ENCODE data around the gene KLF9. TPM values are rescaled to one million over a fixed set of nuclear protein-coding genes. Genes with fewer than 3 reads are reported as not detected.

The KLF9 gene
- total and polyA plus RNA-seq, 2 donors (not counting 3 experiments of a cell fraction or from before 2014, with no cell fraction given): 7.3 to 17.2 TPM

DNA sequence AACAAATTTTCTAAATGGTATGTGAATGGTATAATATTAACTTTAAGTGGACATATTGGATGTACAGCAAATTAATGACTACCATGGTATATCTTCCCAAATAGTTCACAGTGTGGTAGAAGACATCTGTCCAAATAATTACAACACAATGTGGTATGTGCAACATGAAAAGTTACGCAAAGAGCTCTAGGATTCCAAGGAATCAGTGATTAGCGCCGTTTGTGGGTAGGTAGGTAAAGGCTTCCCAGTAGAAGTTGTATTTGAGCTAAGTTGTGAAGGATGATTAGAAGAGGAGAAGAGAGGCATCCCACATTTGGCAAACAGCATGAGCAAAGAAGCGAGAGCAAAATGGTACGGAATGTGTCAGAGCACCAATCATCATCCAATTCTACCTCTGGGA lies 14.3 kb upstream of the KLF9 start:
- Histone ChIP-seq H3K9me1 (replicated peaks; ENCODE audit: control insufficient read depth, extremely low read depth, insufficient read depth, low read length) (no peaks in the 10 kb centered on the region), H3K27ac (ENCODE audit: insufficient read depth, low read depth, low read length) (no peak overlapping the region), H3K4me3 (replicated peaks in 1 of 3; ENCODE audit: insufficient read depth in 1 of 3, low read depth in 1 of 3, low read length in 3 of 3) (no peak overlapping the region), H3K9ac (replicated peaks; ENCODE audit: extremely low read depth, insufficient read depth, low read length) (no peak overlapping the region), H2AFZ (ENCODE audit: low read depth, low read length) (no peak overlapping the region), H3K4me1 (ENCODE audit: control insufficient read depth, extremely low read depth, insufficient read depth, low read length) (no peaks in the 10 kb centered on the region), H4K20me1 (replicated peaks; ENCODE audit: control insufficient read depth, extremely low read depth, insufficient read depth, low read length) (no peaks in the 10 kb centered on the region), H3K9me3 (replicated peaks; ENCODE audit: control insufficient read depth, insufficient read depth, low read length) (no peaks in the 10 kb centered on the region), H3K36me3 (ENCODE audit: control insufficient read depth in 2 of 2, extremely low read depth in 1 of 2, insufficient read depth in 2 of 2, low read length in 2 of 2) (no peaks in the 10 kb centered on the region), H3K79me2 (ENCODE audit: control insufficient read depth, insufficient read depth, low read length) (no peaks in the 10 kb centered on the region), H3K27me3 (ENCODE audit: control insufficient read depth in 2 of 2, insufficient read depth in 2 of 2, low read length in 2 of 2) (no peaks in the 10 kb centered on the region), H3K4me2 (ENCODE audit: insufficient read depth, low read length) (no peak overlapping the region)
- CTCF ChIA-PET: interaction anchor here (1.4 kb wide), 1 partner anchor 58 kb away, joined by 3 read pairs; no protein-coding TSS in a partner anchor
- FAIRE-seq: no peak
- no TSS peak for BruUV-seq (replicated peaks)
- POLR2A ChIA-PET: no interaction called here
- intact Hi-C loops (cut with micrococcal nuclease) (no loop called here), dilution Hi-C loops (cut with MboI; ENCODE audit: extremely low pct_ligation_motif_present, low sequenced_read_pairs) (no loop called here)
- no peak for TF ChIP-seq POLR2A (IDR thresholded peaks at IDR 0.05; ENCODE audit: low read depth, low read length)
- TF ChIP-seq FOS (IDR thresholded peaks at IDR 0.05; ENCODE audit: borderline replicate concordance, insufficient read depth, low read length): no peak
- no peak for TF ChIP-seq JUN (IDR thresholded peaks at IDR 0.05; ENCODE audit: borderline replicate concordance, insufficient read depth, insufficient read length, low read depth)
- TF ChIP-seq EZH2 (IDR thresholded peaks at IDR 0.05; ENCODE audit: borderline replicate concordance, low read depth, low read length, severe bottlenecking): no peak
- TF ChIP-seq MYC (IDR thresholded peaks at IDR 0.05; ENCODE audit: low read depth, low read length): no peak
- TF ChIP-seq, protein P1, sequence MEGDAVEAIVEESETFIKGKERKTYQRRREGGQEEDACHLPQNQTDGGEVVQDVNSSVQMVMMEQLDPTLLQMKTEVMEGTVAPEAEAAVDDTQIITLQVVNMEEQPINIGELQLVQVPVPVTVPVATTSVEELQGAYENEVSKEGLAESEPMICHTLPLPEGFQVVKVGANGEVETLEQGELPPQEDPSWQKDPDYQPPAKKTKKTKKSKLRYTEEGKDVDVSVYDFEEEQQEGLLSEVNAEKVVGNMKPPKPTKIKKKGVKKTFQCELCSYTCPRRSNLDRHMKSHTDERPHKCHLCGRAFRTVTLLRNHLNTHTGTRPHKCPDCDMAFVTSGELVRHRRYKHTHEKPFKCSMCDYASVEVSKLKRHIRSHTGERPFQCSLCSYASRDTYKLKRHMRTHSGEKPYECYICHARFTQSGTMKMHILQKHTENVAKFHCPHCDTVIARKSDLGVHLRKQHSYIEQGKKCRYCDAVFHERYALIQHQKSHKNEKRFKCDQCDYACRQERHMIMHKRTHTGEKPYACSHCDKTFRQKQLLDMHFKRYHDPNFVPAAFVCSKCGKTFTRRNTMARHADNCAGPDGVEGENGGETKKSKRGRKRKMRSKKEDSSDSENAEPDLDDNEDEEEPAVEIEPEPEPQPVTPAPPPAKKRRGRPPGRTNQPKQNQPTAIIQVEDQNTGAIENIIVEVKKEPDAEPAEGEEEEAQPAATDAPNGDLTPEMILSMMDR (IDR thresholded peaks at IDR 0.05; ENCODE audit: extremely low read depth in 1 of 2, insufficient read depth in 1 of 2, low read depth in 1 of 2, low read length in 2 of 2): no peak
- TF ChIP-seq POLR2AphosphoS5 (IDR thresholded peaks at IDR 0.05; ENCODE audit: insufficient read depth, low read depth, low read length): no peak
- no peak for TF ChIP-seq GATA2 (IDR thresholded peaks at IDR 0.05; ENCODE audit: insufficient read depth, insufficient read length, low read depth, low read length)
- TF ChIP-seq, protein P2, sequence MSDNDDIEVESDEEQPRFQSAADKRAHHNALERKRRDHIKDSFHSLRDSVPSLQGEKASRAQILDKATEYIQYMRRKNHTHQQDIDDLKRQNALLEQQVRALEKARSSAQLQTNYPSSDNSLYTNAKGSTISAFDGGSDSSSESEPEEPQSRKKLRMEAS (IDR thresholded peaks at IDR 0.05; ENCODE audit: insufficient read depth, insufficient read length): no peak
- DNase-seq (ENCODE audit: low read depth, low spot score): no peak
